ENCODE results near the gene CDC25A. TPM values are rescaled to one million over a fixed set of nuclear protein-coding genes. Genes with fewer than 3 reads are reported as not detected.

Gene CDC25A
- polyA plus RNA-seq, 1 donor = 14.1 TPM

Other genes with a start within 250 kb of the CDC25A start
- 190 TPM for gene MAP4, start 172.0 kb downstream of the CDC25A start, polyA plus RNA-seq (ENCODE audit: insufficient read length)
- gene CAMP, start 35.1 kb upstream of the CDC25A start, polyA plus RNA-seq (ENCODE audit: insufficient read length) = 0.38 TPM
- gene ZNF589, start 52.7 kb upstream of the CDC25A start, polyA plus RNA-seq (ENCODE audit: insufficient read length) = 22.2 TPM
- 36.9 TPM for gene NME6, start 113.0 kb upstream of the CDC25A start, polyA plus RNA-seq (ENCODE audit: insufficient read length)
- gene SPINK8, start 145.2 kb upstream of the CDC25A start, polyA plus RNA-seq (ENCODE audit: insufficient read length) = 0.43 TPM
- gene FBXW12, start 183.8 kb upstream of the CDC25A start, polyA plus RNA-seq (ENCODE audit: insufficient read length) = 0.73 TPM
- gene PLXNB1, start 241.7 kb upstream of the CDC25A start, polyA plus RNA-seq (ENCODE audit: insufficient read length) = 222 TPM